K562 (cell line): Measurements from ENCODE around the gene PRSS53. TPM values are rescaled to one million over a fixed set of nuclear protein-coding genes. Genes with fewer than 3 reads are reported as not detected.

Experiments used
- ELF1 ChIP-seq: fragments of 200-800 bp; sonication (Bioruptor generic); IDR thresholded peaks from 2 replicates; pipeline ENCODE4 v1.6.1; 2016; ENCODE audit warnings: missing genetic modification characterization, missing compliant biosample characterization
- FOS ChIP-seq: IDR thresholded peaks from 3 replicates; pipeline ENCODE4 v1.6.1; 2011; ENCODE audit not compliant: insufficient read length; ENCODE audit errors: extremely low read depth
- FOSL1 ChIP-seq: fragments of 200-800 bp; sonication (Bioruptor generic); conservative IDR thresholded peaks from 2 replicates; pipeline ENCODE4 v1.6.1; 2016; ENCODE audit warnings: missing genetic modification characterization, missing compliant biosample characterization
- MIER1 ChIP-seq: fragments of 450-650 bp; IDR thresholded peaks from 2 replicates; pipeline ENCODE4 v1.6.1; 2016; ENCODE audit warnings: antibody characterized with exemption, mild to moderate bottlenecking, low read depth
- MTF1 ChIP-seq: fragments of 250-450 bp; sonication (Bioruptor Pico); IDR thresholded peaks from 2 replicates; pipeline ENCODE4 v1.9.0; 2021; ENCODE audit warnings: moderate library complexity, mild to moderate bottlenecking, inconsistent platforms, borderline replicate concordance
- MYNN ChIP-seq, 2 experiments: sonication (generic); formaldehyde crosslinking in 1 of 2; IDR thresholded peaks; 2 replicates each; pipeline versions ENCODE4 v1.5.0 to v1.6.1; 2016 to 2020; ENCODE audit warnings: antibody characterized with exemption in 1 of 2, missing genetic modification reagents in 1 of 2
- SAFB ChIP-seq: fragments of 200-400 bp; formaldehyde crosslinking; IDR thresholded peaks from 2 replicates; pipeline ENCODE4 v1.6.1; 2017; ENCODE audit warnings: low read depth, low read length, borderline replicate concordance
- STAT5B ChIP-seq: fragments of 250-450 bp; sonication (Bioruptor Pico); IDR thresholded peaks from 2 replicates; pipeline ENCODE4 v1.8.0; 2021; ENCODE audit warnings: mild to moderate bottlenecking, inconsistent platforms
- TCF7 ChIP-seq: sonication (generic); IDR thresholded peaks from 2 replicates; pipeline ENCODE4 v1.6.1; 2016; ENCODE audit warnings: antibody characterized with exemption, borderline replicate concordance
- U2AF1 ChIP-seq: fragments of 200-400 bp; formaldehyde crosslinking; optimal IDR thresholded peaks from 2 replicates; pipeline ENCODE3; 2017; ENCODE audit warnings: mild to moderate bottlenecking, low read depth, low read length, moderate library complexity
- XRCC4 ChIP-seq: IDR thresholded peaks from one replicate; pipeline ENCODE4 v1.6.1; 2011; ENCODE audit not compliant: insufficient read depth, insufficient read length; ENCODE audit errors: extremely low read depth
- ZNF12 ChIP-seq: sonication (generic); formaldehyde crosslinking; IDR thresholded peaks from 2 replicates; pipeline ENCODE4 v1.4.0; 2020; ENCODE audit warnings: mild to moderate bottlenecking, missing genetic modification reagents
- ZNF143 ChIP-seq: sonication (generic); formaldehyde crosslinking; IDR thresholded peaks from 2 replicates; pipeline ENCODE4 v1.9.0; 2022; ENCODE audit warnings: mild to moderate bottlenecking, missing genetic modification reagents
- ZNF197 ChIP-seq: fragments of 200-800 bp; sonication (Bioruptor generic); IDR thresholded peaks from 2 replicates; pipeline ENCODE4 v1.6.1; 2016; ENCODE audit warnings: low read depth, missing genetic modification characterization, missing compliant biosample characterization
- ZNF436 ChIP-seq: fragments of 250-450, 450-650 bp; sonication (Bioruptor Pico); formaldehyde crosslinking; IDR thresholded peaks from 2 replicates; pipeline ENCODE4 v1.7.0; 2020; ENCODE audit warnings: mild to moderate bottlenecking
- ZNF644 ChIP-seq: fragments of 200-800 bp; sonication (Bioruptor generic); IDR thresholded peaks from 2 replicates; pipeline ENCODE4 v1.6.1; 2016; ENCODE audit warnings: low read depth, missing genetic modification characterization, missing compliant biosample characterization
- polyA plus RNA-seq, 8 experiments: library from polyadenylated mRNA; depleted of rRNA in 4 of 8; stranded (reverse) in 5 of 8; unstranded in 3 of 8; fragments of >200 nt; fragmentation: Nextera tagmentation in 2 of 8; fragmentation: Illumina TruSeq in 1 of 8; extraction: Ambion mirVana in 2 of 8; extraction: Trizol in 1 of 8; gene quantifications; 2 replicates each; pipeline versions ENCODE4 v1.2.1 to v1.2.3, GENCODE V29; 2011 to 2014; ENCODE audit warnings: inconsistent platforms in 1 of 8, missing spikeins in 1 of 8
- total RNA-seq, 7 experiments: library from RNA; depleted of rRNA in 6 of 7; stranded (reverse); fragments of >200 nt in 6 of 7; fragmentation: Illumina TruSeq in 2 of 7; extraction: Trizol in 2 of 7; gene quantifications; 2 replicates each; pipeline versions ENCODE4 v1.2.1 to v1.2.3, GENCODE V29; 2011 to 2021; ENCODE audit warnings: low replicate concordance in 1 of 7
- TF ChIP-seq, protein P1 (sequence below): fragments of 450-650 bp; formaldehyde crosslinking; conservative IDR thresholded peaks from 2 replicates; pipeline ENCODE4 v1.4.0; 2022; ENCODE audit warnings: mild to moderate bottlenecking, missing genetic modification characterization
- TF ChIP-seq, protein P2 (sequence below): fragments of 200-800 bp; sonication (Bioruptor generic); IDR thresholded peaks from 2 replicates; pipeline ENCODE4 v1.6.1; 2016; ENCODE audit warnings: missing genetic modification characterization, missing compliant biosample characterization
- TF ChIP-seq, protein P3 (sequence below): fragments of 250-450 bp; sonication (Bioruptor Pico); IDR thresholded peaks from 2 replicates; pipeline ENCODE4 v1.8.0; 2021; ENCODE audit warnings: moderate library complexity, mild to moderate bottlenecking, inconsistent platforms
- TF ChIP-seq, protein P4 (sequence below): sonication (generic); formaldehyde crosslinking; IDR thresholded peaks from 2 replicates; pipeline ENCODE4 v1.8.1; 2022; ENCODE audit warnings: missing genetic modification reagents

The PRSS53 gene
- total and polyA plus RNA-seq, 9 of the 15 experiments (the other 6 are each of a cell fraction or from before 2014, with no cell fraction given) = 0.40 to 1.9 (median 0.78) TPM; not detected in 2

DNA sequence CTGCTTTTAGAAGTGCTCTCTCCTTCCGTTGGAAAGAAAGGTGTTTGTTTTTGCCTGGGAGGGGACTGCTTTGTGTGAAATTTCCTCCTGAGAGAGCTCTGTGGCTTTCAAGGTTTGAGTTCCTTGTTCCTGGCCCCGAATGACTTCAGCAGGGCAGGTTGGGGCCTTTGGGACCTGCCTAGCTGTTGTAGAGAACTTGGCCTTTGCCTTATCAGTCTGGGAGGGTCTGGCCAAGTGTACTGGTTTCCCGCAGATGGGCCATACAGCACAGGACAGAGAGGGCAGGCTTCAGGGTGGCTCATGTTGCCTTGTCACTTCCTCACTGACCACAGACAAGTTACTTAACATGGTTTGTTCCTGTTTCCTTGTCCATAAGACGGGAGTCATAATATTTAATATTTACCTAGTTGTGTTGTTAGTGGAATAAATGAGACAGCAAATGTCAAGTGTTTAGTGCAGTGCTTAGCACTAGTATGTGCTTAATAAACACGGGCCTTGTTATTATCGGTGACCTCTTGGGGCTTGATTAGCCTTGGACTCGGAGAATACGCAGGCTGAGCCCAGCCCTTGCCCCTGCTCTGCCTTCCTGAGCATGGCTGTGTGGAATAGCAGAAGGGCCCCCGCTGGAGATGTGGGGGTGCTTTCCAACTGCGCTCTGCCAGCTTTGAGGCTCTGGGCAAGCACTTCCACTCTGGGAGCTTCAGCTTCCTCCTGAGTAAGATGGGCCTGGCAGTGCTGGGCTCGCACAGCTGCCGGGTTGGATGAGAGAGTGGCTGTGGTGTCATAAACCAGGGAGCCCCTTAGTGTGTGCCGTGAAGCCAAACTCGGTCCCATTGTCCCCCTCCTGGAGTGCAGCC is 40.2 kb upstream of the PRSS53 start (continued):
- TF ChIP-seq ZNF143 (CRISPR knock-in tag) (no peak), ZNF12 (CRISPR knock-in tag) (0 out of 2 replicates have a peak, but pooled peaks have one; percentile 18), MTF1 (CRISPR knock-in tag) (no peak), FOS (no peak), FOSL1 (tag) (peak; percentile 49; the same call in 1 of the 2 replicates), ZNF644 (tag) (0 out of 2 replicates have a peak, but pooled peaks have one; percentile 24), STAT5B (CRISPR knock-in tag) (no peak), ZNF436 (no peak), MIER1 (no peak), TCF7 (no peak), ZNF197 (no peak), SAFB (no peak), XRCC4 (no peak), U2AF1 (no peak), MYNN (IDR thresholded peaks at IDR 0.05) (no peak; the same call in 1 of the 2 replicates), MYNN (CRISPR knock-in tag; IDR thresholded peaks at IDR 0.05) (no peak), ELF1 (tag) (peak; percentile 36; the same call in 1 of the 2 replicates)
- TF ChIP-seq, protein P1, sequence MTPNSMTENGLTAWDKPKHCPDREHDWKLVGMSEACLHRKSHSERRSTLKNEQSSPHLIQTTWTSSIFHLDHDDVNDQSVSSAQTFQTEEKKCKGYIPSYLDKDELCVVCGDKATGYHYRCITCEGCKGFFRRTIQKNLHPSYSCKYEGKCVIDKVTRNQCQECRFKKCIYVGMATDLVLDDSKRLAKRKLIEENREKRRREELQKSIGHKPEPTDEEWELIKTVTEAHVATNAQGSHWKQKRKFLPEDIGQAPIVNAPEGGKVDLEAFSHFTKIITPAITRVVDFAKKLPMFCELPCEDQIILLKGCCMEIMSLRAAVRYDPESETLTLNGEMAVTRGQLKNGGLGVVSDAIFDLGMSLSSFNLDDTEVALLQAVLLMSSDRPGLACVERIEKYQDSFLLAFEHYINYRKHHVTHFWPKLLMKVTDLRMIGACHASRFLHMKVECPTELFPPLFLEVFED (CRISPR knock-in tag) = no peak
- TF ChIP-seq, protein P2, sequence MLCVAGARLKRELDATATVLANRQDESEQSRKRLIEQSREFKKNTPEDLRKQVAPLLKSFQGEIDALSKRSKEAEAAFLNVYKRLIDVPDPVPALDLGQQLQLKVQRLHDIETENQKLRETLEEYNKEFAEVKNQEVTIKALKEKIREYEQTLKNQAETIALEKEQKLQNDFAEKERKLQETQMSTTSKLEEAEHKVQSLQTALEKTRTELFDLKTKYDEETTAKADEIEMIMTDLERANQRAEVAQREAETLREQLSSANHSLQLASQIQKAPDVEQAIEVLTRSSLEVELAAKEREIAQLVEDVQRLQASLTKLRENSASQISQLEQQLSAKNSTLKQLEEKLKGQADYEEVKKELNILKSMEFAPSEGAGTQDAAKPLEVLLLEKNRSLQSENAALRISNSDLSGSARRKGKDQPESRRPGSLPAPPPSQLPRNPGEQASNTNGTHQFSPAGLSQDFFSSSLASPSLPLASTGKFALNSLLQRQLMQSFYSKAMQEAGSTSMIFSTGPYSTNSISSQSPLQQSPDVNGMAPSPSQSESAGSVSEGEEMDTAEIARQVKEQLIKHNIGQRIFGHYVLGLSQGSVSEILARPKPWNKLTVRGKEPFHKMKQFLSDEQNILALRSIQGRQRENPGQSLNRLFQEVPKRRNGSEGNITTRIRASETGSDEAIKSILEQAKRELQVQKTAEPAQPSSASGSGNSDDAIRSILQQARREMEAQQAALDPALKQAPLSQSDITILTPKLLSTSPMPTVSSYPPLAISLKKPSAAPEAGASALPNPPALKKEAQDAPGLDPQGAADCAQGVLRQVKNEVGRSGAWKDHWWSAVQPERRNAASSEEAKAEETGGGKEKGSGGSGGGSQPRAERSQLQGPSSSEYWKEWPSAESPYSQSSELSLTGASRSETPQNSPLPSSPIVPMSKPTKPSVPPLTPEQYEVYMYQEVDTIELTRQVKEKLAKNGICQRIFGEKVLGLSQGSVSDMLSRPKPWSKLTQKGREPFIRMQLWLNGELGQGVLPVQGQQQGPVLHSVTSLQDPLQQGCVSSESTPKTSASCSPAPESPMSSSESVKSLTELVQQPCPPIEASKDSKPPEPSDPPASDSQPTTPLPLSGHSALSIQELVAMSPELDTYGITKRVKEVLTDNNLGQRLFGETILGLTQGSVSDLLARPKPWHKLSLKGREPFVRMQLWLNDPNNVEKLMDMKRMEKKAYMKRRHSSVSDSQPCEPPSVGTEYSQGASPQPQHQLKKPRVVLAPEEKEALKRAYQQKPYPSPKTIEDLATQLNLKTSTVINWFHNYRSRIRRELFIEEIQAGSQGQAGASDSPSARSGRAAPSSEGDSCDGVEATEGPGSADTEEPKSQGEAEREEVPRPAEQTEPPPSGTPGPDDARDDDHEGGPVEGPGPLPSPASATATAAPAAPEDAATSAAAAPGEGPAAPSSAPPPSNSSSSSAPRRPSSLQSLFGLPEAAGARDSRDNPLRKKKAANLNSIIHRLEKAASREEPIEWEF (CRISPR knock-in tag) = 0 out of 2 replicates have a peak, but pooled peaks have one; percentile 21
- TF ChIP-seq, protein P3, sequence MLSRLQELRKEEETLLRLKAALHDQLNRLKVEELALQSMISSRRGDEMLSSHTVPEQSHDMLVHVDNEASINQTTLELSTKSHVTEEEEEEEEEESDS = no peak
- TF ChIP-seq, protein P4, sequence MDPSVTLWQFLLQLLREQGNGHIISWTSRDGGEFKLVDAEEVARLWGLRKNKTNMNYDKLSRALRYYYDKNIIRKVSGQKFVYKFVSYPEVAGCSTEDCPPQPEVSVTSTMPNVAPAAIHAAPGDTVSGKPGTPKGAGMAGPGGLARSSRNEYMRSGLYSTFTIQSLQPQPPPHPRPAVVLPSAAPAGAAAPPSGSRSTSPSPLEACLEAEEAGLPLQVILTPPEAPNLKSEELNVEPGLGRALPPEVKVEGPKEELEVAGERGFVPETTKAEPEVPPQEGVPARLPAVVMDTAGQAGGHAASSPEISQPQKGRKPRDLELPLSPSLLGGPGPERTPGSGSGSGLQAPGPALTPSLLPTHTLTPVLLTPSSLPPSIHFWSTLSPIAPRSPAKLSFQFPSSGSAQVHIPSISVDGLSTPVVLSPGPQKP = no peak
